ENCODE measurements around the gene CCT8.

CCT8 gene, protein sequence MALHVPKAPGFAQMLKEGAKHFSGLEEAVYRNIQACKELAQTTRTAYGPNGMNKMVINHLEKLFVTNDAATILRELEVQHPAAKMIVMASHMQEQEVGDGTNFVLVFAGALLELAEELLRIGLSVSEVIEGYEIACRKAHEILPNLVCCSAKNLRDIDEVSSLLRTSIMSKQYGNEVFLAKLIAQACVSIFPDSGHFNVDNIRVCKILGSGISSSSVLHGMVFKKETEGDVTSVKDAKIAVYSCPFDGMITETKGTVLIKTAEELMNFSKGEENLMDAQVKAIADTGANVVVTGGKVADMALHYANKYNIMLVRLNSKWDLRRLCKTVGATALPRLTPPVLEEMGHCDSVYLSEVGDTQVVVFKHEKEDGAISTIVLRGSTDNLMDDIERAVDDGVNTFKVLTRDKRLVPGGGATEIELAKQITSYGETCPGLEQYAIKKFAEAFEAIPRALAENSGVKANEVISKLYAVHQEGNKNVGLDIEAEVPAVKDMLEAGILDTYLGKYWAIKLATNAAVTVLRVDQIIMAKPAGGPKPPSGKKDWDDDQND

GRCh38 chr21:29073222-29074006 is at the start of gene CCT8:
TSS of gene CCT8 (minus strand) at chr21:29073648. CDS start at chr21:29073590, 58 bp downstream.
- peak; percentile 95 for DNase-seq

GRCh38 chr21:29121759-29122158 is 48.3 kb upstream of the CCT8 start:
- DNase-seq = no peak

DNA sequence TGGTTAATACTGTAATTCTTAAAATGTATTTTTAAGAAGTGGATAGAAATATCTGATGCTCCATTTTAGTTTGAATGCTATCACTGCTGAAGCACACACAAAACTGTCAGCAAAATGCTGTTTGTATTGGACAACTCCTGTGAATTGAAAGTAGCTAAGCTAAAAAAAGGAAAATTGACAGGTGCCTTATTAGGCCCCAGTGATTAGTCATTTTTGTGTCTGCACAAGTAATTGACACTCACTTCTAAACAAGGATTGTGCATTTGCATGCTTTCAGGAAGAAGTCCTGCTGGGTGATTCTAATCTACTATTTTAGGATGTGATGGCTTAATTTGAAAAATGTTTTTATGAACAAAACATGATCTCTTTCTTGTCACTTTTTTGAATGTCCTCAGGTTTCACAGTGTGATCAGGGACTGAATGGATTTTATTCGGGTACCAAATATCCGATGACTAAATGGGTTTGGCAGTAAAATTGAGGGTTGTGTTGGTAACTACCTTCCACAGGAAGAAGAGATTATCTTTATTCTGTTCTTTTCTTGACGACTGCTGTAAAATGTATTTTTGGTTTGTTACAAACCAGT is 44.0 kb upstream of the CCT8 start:
- no peak for DNase-seq

- no peak for DNase-seq
Measured at GRCh38 chr21:29115899-29116298, 42.5 kb upstream of the CCT8 start.

GRCh38 chr21:29114765-29115500 is 41.5 kb upstream of the CCT8 start:
- no peak for DNase-seq

GRCh38 chr21:29105218-29105617 is 31.8 kb upstream of the CCT8 start:
- DNase-seq = no peak

- DNase-seq = no peak
Measured at GRCh38 chr21:29104239-29104708, 30.8 kb upstream of the CCT8 start.

- no peak for DNase-seq
Measured at GRCh38 chr21:29102791-29103257, 29.4 kb upstream of the CCT8 start.

- DNase-seq = no peak
Measured at GRCh38 chr21:29098156-29098555, 24.7 kb upstream of the CCT8 start.

DNA sequence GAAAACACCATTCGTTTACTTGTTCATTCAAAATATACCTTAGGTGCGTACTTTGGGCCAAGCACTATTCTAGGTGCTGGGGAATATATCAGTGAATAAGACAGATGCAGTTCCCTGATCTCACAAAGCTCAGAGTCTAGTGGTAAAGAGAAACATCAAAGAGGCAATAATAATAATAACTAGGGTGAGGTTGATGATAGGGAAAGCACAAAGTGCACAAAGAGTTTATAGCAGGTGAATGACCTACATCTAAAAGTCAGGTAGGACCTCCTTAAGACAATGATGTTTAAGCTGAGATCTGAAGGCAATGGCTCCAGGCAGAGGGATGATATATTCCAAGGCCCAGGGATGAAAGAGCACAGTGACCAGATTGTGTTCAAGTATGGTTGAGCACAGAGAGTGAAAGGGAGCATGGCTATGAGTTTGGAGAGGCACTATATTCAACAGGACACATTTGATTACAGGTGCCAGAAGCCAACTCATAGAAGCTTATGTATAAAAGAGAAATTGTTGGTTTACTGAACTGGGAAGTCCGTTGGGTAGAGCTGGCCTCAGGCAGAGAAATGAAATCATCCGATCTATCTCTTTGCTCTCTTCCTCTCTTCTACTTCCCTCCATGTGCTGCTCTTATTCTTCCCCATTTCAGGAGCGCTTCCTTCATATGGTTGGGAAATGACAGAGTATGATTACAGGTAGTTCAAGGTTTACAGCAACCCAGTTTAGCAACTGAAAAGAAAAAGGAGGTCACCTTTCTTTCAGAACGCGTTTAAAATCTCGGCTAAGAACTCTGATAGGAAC is 23.0 kb upstream of the CCT8 start:
- no peak for DNase-seq

DNA sequence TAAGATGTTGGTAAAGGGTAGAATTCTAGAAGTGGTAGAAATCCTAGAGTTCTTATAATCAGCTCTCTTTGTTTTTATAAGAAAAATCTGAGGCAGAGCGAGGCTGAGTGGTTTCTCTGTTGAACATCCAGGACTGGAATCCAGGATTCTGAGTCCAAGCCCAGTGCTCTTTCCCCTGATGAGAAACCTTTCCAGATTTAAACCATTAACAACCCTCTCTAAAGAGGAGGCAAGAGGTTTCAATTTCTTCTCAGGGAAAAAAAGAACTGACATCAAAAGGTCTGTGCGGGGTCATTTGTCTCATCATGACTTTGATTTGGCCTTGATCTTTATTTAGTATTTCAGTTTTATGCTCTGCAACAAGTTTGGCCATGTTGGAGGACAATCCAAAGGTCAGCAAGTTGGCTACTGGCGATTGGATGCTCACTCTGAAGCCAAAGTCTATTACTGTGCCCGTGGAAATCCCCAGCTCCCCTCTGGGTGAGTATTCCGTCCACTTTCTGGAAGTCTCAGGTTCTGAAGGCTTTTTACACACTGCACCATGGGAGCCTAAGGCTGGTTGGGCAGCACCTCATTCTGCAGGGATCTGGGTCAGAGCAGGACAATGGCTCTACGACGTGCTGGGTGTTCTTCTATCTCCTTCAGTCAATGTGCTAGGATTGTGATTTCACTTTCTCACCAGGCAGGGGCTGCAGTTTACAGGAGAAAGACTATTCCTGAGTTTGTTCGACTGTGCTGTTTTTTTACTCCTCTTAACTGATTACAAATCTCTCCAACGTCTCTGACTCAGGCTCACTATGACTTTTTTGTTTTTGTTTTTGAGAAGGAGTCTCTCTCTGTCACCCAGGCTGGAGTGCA is 18.9 kb upstream of the CCT8 start:
- no peak for DNase-seq

DNA sequence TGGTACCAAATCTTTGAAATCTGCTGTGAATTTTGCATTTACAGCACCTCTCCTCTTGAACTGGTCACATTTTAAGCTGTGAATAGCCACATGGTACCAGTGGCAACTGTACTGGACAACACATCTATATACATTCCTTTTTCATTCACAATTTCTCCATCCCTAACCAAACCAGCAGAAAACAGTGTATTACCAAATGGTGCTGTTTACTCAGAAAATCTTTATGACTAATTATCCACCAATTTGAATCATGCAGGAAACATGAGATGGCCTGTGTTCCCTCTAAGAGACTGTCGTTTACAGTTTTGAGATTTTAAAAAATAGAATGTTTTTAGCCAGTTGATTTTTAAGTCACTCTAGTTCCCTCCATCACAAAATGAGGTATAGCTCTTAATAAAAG is 17.6 kb upstream of the CCT8 start:
- no peak for DNase-seq

DNA sequence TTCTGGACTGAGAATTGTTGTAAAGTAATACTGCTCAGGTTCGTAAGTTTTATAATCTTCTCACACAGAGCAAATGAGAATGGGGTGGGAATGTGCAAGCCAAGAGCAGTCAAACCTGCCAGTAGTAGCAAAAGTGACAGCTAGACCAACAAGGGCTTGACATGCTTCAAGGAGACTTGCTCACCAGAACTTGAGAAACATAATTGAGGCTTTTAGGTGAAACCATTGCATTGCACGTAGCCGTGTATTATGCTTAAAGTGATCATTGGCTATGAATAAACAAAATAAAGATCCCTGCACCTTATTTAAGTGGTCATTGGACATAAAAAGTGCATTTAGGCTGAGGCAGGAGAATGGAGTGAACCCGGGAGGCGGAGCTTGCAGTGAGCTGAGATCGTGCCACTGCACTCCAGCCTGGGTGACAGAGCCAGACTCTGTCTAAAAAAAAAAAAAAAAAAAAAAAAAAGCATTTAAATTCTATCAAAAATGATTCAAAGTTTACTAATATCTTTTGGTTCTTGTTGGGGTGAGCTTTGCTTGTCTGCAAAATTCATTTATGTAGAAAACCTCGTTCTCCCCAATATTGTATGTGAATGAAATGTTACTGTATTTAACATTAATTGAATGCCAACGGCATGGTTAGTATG is 11.8 kb upstream of the CCT8 start:
- no peak for DNase-seq

- no peak for DNase-seq
Measured at GRCh38 chr21:29084372-29084771, 10.9 kb upstream of the CCT8 start.

DNA sequence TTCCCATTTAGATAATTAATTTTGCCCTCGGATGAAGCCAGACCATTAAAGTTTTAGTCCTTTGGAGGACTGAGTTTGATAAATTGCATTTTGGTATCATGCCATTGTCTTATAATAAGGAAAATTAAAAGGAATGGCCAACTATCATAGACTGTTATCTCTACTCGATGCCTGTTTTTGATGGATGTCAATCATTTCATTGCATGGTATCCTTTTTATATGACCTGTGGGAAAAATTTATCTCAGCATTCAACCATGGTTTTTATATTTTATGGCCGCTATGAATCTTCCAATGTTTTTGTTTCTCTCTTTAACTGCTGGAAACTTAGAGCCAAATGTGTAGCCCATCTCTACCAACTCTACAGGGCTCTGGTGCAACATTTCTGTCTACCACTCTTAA is 9.9 kb upstream of the CCT8 start:
- DNase-seq = no peak

DNA sequence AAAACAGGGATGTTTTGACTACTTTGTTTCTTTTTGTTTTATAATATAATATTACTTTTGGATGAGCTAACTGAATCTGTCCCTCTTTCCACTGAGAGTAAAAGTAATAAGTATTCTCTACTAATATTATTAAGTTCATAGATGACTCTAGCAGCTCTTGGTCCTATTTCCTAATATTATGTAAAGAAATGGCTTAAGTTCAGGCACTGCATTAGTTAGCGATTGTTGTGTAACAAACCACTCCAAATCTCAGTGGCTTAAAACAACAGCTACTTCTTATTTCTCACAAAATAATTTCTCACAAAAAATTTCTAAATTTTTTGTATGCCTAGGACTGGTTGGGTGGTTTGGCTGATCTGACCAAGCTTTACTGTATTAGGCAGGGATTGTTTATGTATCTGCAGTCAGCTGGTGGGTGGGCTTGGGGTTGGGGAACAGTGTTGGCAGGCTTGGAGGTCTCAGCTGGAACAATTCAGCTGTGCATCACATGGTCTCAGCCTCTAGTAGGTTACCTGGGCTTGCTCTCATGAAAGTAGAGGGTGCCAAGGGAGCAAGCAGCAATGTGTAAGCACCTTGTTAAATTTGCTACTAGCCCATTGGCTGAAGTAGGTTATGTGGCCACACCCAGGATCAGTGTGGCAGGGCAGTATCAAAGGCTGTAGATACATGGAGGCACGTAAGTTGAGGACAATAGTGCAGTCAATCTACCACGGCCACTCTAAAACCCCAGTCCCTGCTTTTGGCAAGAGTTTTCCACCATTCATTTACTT is 8.8 kb upstream of the CCT8 start:
- no peak for DNase-seq

DNA sequence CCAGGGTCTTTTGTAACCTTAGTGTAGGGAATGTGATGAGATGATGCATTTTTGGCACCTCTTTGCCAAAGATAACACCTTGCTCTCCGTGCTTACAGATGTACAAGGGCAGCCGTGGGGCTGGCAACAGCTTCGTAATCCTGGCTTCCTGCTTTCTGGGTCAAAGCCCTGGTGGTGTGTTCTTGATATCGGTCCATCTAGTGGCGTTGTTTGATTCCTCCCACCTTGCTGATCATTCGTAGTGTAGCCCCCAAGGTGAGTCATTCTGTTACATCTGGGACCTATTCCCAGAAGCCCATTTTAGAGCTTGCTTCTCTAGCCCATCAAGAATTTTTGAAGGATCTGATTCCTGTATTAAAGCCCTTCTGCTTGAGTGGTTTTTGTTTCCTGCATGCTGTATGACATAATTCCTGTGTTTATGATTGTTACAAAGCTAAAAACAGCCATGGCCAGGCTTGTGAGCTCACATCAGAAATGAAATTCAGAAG is 7.0 kb upstream of the CCT8 start:
- peak; percentile 24 for DNase-seq

- DNase-seq = no peak
Measured at GRCh38 chr21:29078869-29079767, 5.7 kb upstream of the CCT8 start.
